Mesodermal cell (in vitro differentiated cells): ENCODE measurements around the gene LCN9.

ENCODE experiments used
- H3K27ac ChIP-seq: 2 replicates; pipeline ENCODE4 v1.7.0; 2013; ENCODE audit warnings: mild to moderate bottlenecking, low read depth, low read length, moderate library complexity; ENCODE audit not compliant: severe bottlenecking
- H3K36me3 ChIP-seq: 2 replicates; pipeline ENCODE4 v1.7.1; 2013; ENCODE audit warnings: mild to moderate bottlenecking, low read length, moderate library complexity; ENCODE audit not compliant: control insufficient read depth, insufficient read depth
- H3K4me1 ChIP-seq: one replicate; pipeline ENCODE4 v1.7.1; 2013; ENCODE audit warnings: mild to moderate bottlenecking, low read length; ENCODE audit not compliant: insufficient read depth, control insufficient read depth, poor library complexity, severe bottlenecking
- H3K4me3 ChIP-seq: 2 replicates; pipeline ENCODE4 v1.7.0; 2013; ENCODE audit warnings: low read length, control low read depth, mild to moderate bottlenecking; ENCODE audit not compliant: insufficient read depth, poor library complexity, severe bottlenecking; ENCODE audit errors: extremely low read depth
- H3K9me3 ChIP-seq: 2 replicates; pipeline ENCODE4 v1.7.1; 2013; ENCODE audit warnings: mild to moderate bottlenecking, low read length, moderate library complexity; ENCODE audit not compliant: control insufficient read depth
- WGBS, 2 experiments: methylation state at CpG; one replicate each; pipeline ENCODE4 v1.1.5; 2013; ENCODE audit warnings: missing lambda C conversion rate in 2 of 2; ENCODE audit not compliant: insufficient coverage in 2 of 2; 5-methylcytosine and 5-hydroxymethylcytosine counted together

Gene LCN9

GRCh38 chr9:135699440-135699839 lies 36.3 kb downstream of the LCN9 start, which contains the start of gene SOHLH1:
Gene SOHLH1, minus strand, starts transcription at chr9:135699481. Its CDS starts 14 bp downstream, at chr9:135699467.
- H3K4me1 ChIP-seq: no peaks in the 10 kb centered on the region
- H3K9me3 ChIP-seq: no peaks in the 10 kb centered on the region
- H3K36me3 ChIP-seq: no peaks in the 10 kb centered on the region
- no peak within 1 kb of the TSS for H3K27ac ChIP-seq
- 88 to 91% methylated on average over 17 to 19 of the region's 30 CpGs for WGBS, 2 experiments
- H3K4me3 ChIP-seq: no peak within 1 kb of the TSS

- H3K9me3 ChIP-seq: no peaks in the 10 kb centered on the region
- no peak overlapping the region for H3K4me3 ChIP-seq
- H3K4me1 ChIP-seq: no peaks in the 10 kb centered on the region
- no peaks in the 10 kb centered on the region for H3K36me3 ChIP-seq
- no peak overlapping the region for H3K27ac ChIP-seq
- whole genome bisulfite sequencing, 2 experiments: 92 to 94% methylated on average over 13 to 15 of the region's 15 CpGs
Measured at GRCh38 chr9:135700525-135700924, 37.4 kb downstream of the LCN9 start.

GRCh38 chr9:135701067-135701958 lies 38.2 kb downstream of the LCN9 start:
- 38 to 45% methylated on average over 22 to 31 of the region's 40 CpGs for WGBS, 2 experiments
- Histone ChIP-seq H3K36me3 (no peaks in the 10 kb centered on the region), H3K4me1 (no peaks in the 10 kb centered on the region), H3K9me3 (no peaks in the 10 kb centered on the region), H3K27ac (no peak overlapping the region), H3K4me3 (peak overlapping the region; percentile 18)

GRCh38 chr9:135701959-135702721 lies 39.0 kb downstream of the LCN9 start, which contains the start of gene KCNT1:
Gene KCNT1, plus strand, starts transcription at chr9:135702185. Its CDS starts 74 bp downstream, at chr9:135702259.
- Histone ChIP-seq H3K4me3 (peak within 1 kb of the TSS; percentile 18), H3K4me1 (no peaks in the 10 kb centered on the region), H3K36me3 (no peaks in the 10 kb centered on the region), H3K27ac (no peak within 1 kb of the TSS), H3K9me3 (no peaks in the 10 kb centered on the region)
- 6 to 17% methylated on average over 37 to 40 of the region's 66 CpGs for WGBS, 2 experiments

- 32 to 36% methylated on average over 12 to 14 of the region's 14 CpGs for WGBS, 2 experiments
- no peak overlapping the region for H3K4me3 ChIP-seq
Measured at GRCh38 chr9:135703726-135704125, 40.6 kb downstream of the LCN9 start.

GRCh38 chr9:135704483-135704882 lies 41.4 kb downstream of the LCN9 start:
- 85 to 87% methylated on average over 5 of the region's 5 CpGs for WGBS, 2 experiments
- Histone ChIP-seq H3K4me3 (no peak overlapping the region), H3K36me3 (no peaks in the 10 kb centered on the region), H3K27ac (no peak overlapping the region), H3K9me3 (no peaks in the 10 kb centered on the region), H3K4me1 (no peaks in the 10 kb centered on the region)

More at GRCh38 chr9:135703726-135704125, 40.6 kb downstream of the LCN9 start:
- Histone ChIP-seq H3K36me3 (no peaks in the 10 kb centered on the region), H3K4me1 (no peaks in the 10 kb centered on the region), H3K9me3 (no peaks in the 10 kb centered on the region), H3K27ac (no peak overlapping the region)

GRCh38 chr9:135705376-135705775 lies 42.3 kb downstream of the LCN9 start:
- H3K9me3 ChIP-seq: no peaks in the 10 kb centered on the region

GRCh38 chr9:135706288-135706687 lies 43.2 kb downstream of the LCN9 start:
- no peaks in the 10 kb centered on the region for H3K4me1 ChIP-seq
- H3K9me3 ChIP-seq: no peaks in the 10 kb centered on the region
- H3K36me3 ChIP-seq: no peaks in the 10 kb centered on the region
- no peak overlapping the region for H3K27ac ChIP-seq
- H3K4me3 ChIP-seq: no peak overlapping the region
- 88 to 95% methylated on average over 9 of the region's 9 CpGs for WGBS, 2 experiments

More at GRCh38 chr9:135705376-135705775, 42.3 kb downstream of the LCN9 start:
- 91% methylated on average over 13 to 14 of the region's 14 CpGs for WGBS, 2 experiments
- Histone ChIP-seq H3K4me3 (no peak overlapping the region), H3K36me3 (no peaks in the 10 kb centered on the region), H3K4me1 (no peaks in the 10 kb centered on the region), H3K27ac (no peak overlapping the region)

- 68 to 70% methylated on average over 22 to 23 of the region's 23 CpGs for WGBS, 2 experiments
- Histone ChIP-seq H3K4me1 (no peaks in the 10 kb centered on the region), H3K4me3 (no peak overlapping the region), H3K27ac (no peak overlapping the region), H3K36me3 (no peaks in the 10 kb centered on the region), H3K9me3 (no peaks in the 10 kb centered on the region)
Measured at GRCh38 chr9:135707252-135708138, 44.4 kb downstream of the LCN9 start.

GRCh38 chr9:135708164-135708563 lies 45.1 kb downstream of the LCN9 start:
- Histone ChIP-seq H3K36me3 (no peaks in the 10 kb centered on the region), H3K4me3 (no peak overlapping the region), H3K27ac (no peak overlapping the region), H3K9me3 (no peaks in the 10 kb centered on the region), H3K4me1 (no peaks in the 10 kb centered on the region)
- WGBS, 2 experiments: 93 to 94% methylated on average over 3 to 4 of the region's 4 CpGs
